Measurements from ENCODE around the gene ST3GAL3. TPM values are rescaled to one million over a fixed set of nuclear protein-coding genes. Genes with fewer than 3 reads are reported as not detected.

ST3GAL3 gene
- total and polyA plus RNA-seq, 7 donors, result 22.2 to 53.2 (median 44.5) TPM

DNA sequence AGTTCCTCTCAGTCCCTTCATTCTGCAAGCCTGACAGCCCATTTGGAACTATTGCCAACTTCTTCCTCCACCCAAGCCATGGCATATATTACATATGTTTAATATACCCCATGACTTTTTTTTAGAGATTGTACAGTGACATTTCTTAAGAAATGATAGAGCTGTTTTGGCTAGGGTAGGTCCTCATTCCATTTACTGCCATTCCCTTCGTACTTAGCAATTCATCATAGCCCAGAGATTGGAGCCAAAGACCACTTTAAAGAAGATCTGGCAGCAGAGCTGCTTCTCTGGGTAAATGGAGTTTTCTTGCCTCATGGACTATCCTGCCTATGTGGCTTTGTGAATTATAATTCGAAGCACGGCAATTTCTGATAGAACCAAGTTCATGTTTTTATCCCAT is 93.4 kb downstream of the ST3GAL3 start:
- TF ChIP-seq, protein P1, sequence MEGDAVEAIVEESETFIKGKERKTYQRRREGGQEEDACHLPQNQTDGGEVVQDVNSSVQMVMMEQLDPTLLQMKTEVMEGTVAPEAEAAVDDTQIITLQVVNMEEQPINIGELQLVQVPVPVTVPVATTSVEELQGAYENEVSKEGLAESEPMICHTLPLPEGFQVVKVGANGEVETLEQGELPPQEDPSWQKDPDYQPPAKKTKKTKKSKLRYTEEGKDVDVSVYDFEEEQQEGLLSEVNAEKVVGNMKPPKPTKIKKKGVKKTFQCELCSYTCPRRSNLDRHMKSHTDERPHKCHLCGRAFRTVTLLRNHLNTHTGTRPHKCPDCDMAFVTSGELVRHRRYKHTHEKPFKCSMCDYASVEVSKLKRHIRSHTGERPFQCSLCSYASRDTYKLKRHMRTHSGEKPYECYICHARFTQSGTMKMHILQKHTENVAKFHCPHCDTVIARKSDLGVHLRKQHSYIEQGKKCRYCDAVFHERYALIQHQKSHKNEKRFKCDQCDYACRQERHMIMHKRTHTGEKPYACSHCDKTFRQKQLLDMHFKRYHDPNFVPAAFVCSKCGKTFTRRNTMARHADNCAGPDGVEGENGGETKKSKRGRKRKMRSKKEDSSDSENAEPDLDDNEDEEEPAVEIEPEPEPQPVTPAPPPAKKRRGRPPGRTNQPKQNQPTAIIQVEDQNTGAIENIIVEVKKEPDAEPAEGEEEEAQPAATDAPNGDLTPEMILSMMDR (IDR thresholded peaks at IDR 0.05), result no peak
- WGBS, 3 donors, result 88 to 95% (median 95%) methylated on average over 3 of the region's 3 CpGs
- peaks cover 0 to 9% of the 10 kb centered on the region in 2 donors for H3K36me3 ChIP-seq (ENCODE audit: insufficient read depth in 1 of 2, low read depth in 1 of 2)
- no peak overlapping the region for H3K4me3 ChIP-seq
- DNase-seq (no peak), ATAC-seq (no peak)
- intact Hi-C loops (cut with DNase I), result no loop called here
- no peak overlapping the region for H3K27ac ChIP-seq
- H3K4me1 ChIP-seq, result no peaks in the 10 kb centered on the region
- H3K27me3 ChIP-seq (ENCODE audit: insufficient read depth in 3 of 3, low read length in 2 of 3), result no peaks in the 10 kb centered on the region
- no peaks in the 10 kb centered on the region for H3K9me3 ChIP-seq

DNA sequence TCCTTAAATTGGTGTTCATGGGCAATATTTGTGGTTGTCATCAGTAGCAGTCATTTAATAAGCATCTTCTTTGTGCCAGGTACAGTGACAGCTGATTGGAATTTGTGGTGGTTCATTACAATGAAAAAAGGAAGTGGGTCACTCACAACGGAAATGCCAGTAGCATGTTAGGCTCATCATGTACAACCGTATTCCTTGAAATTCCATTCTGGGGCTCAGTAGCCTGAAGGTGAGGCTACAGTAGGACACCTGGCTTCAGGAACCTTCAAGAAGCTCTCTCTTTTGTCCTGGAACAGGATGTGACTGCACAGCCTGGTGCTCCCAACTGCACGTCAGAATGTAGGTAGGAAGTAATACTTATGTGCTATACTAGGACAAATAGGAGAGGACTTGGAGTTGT is 93.9 kb downstream of the ST3GAL3 start:
- intact Hi-C loops (cut with DNase I), result no loop called here
- Histone ChIP-seq H3K27me3 (ENCODE audit: insufficient read depth in 3 of 3, low read length in 2 of 3) (no peaks in the 10 kb centered on the region), H3K36me3 (ENCODE audit: insufficient read depth in 1 of 2, low read depth in 1 of 2) (peaks cover 0 to 8% of the 10 kb centered on the region in 2 donors)

DNA sequence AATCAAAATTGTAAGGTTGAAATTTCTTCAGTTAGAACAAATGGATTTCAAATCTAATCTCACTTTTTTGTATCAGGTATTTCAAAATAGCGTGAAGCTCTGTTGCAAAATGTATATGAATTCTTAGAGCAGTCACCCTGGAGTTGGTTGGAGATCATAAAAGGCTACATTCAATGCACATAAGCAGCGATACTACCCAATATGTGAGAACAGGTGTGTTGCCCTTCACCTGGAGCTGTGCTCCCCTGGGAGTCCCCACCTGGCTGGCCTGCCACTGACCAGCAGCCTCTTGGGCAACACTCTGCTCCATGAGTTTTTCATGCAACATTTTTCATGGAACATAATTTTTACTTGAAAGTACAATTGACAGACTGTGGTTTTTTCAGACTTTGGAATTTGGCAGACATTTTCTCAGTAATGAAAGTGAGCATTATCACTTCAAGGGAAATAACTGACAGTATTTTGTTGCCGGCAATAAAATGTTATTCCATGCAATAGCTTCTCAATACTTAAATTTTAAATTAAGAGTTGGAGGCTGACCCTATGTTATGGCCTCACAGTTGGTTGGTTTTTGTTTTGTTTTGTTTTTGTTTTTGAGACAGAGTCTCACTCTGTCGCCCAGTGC is 95.1 kb downstream of the ST3GAL3 start:
- Histone ChIP-seq H3K36me3 (ENCODE audit: insufficient read depth in 1 of 2, low read depth in 1 of 2) (peaks cover 0 to 4% of the 10 kb centered on the region in 2 donors), H3K9me3 (no peaks in the 10 kb centered on the region), H3K27ac (no peak overlapping the region), H3K27me3 (ENCODE audit: insufficient read depth in 3 of 3, low read length in 2 of 3) (no peaks in the 10 kb centered on the region), H3K4me3 (no peak overlapping the region), H3K4me1 (no peaks in the 10 kb centered on the region)
- DNase-seq (no peak), ATAC-seq (no peak)
- TF ChIP-seq, protein P1 (IDR thresholded peaks at IDR 0.05), result no peak
- intact Hi-C loops (cut with DNase I), result no loop called here
- WGBS, 3 donors, result 91 to 92% (median 92%) methylated on average over 4 of the region's 4 CpGs

More for the DNA sequence above, 93.9 kb downstream of the ST3GAL3 start:
- H3K9me3 ChIP-seq, result no peaks in the 10 kb centered on the region
- DNase-seq (no peak), ATAC-seq (no peak)
- no peaks in the 10 kb centered on the region for H3K4me1 ChIP-seq
- 72 to 82% (median 73%) methylated on average over 3 of the region's 3 CpGs for WGBS, 3 donors
- TF ChIP-seq, protein P1 (IDR thresholded peaks at IDR 0.05), result no peak
- H3K4me3 ChIP-seq, result no peak overlapping the region
- H3K27ac ChIP-seq, result no peak overlapping the region

GRCh38 chr1:43803105-43803504 is 95.8 kb downstream of the ST3GAL3 start:
- TF ChIP-seq, protein P1 (IDR thresholded peaks at IDR 0.05), result no peak
- ATAC-seq, result no peak

GRCh38 chr1:43803646-43804045 is 96.3 kb downstream of the ST3GAL3 start:
- no peak overlapping the region for H3K4me3 ChIP-seq
- H3K9me3 ChIP-seq, result no peaks in the 10 kb centered on the region
- no peak for ATAC-seq
- H3K27me3 ChIP-seq (ENCODE audit: insufficient read depth in 3 of 3, low read length in 2 of 3), result no peaks in the 10 kb centered on the region
- peaks cover 0 to 4% of the 10 kb centered on the region in 2 donors for H3K36me3 ChIP-seq (ENCODE audit: insufficient read depth in 1 of 2, low read depth in 1 of 2)
- TF ChIP-seq, protein P1 (IDR thresholded peaks at IDR 0.05), result no peak
- WGBS, 3 donors, result 58 to 68% (median 64%) methylated on average over 4 of the region's 4 CpGs
- no peak overlapping the region for H3K27ac ChIP-seq
- intact Hi-C loops (cut with DNase I), result no loop called here
- H3K4me1 ChIP-seq, result no peaks in the 10 kb centered on the region
- DNase-seq, result no peak

More at GRCh38 chr1:43803105-43803504, 95.8 kb downstream of the ST3GAL3 start:
- intact Hi-C loops (cut with DNase I), result no loop called here
- Histone ChIP-seq H3K4me1 (no peaks in the 10 kb centered on the region), H3K36me3 (ENCODE audit: insufficient read depth in 1 of 2, low read depth in 1 of 2) (peaks cover 0 to 4% of the 10 kb centered on the region in 2 donors), H3K27me3 (ENCODE audit: insufficient read depth in 3 of 3, low read length in 2 of 3) (no peaks in the 10 kb centered on the region), H3K4me3 (no peak overlapping the region), H3K9me3 (no peaks in the 10 kb centered on the region), H3K27ac (no peak overlapping the region)
- 97 to 98% (median 98%) methylated on average over 9 of the region's 9 CpGs for WGBS, 3 donors
- DNase-seq, result no peak

Measured in psoas muscle (tissue), 8 donors.